Astrocyte (in vitro differentiated cells and primary cell): ENCODE measurements around the gene C16orf54. TPM values are rescaled to one million over a fixed set of nuclear protein-coding genes. Genes with fewer than 3 reads are reported as not detected.
A peak's percentile ranks its signal among the peaks of the same experiment; 100 is the strongest.

Experiments used
- DNase-seq: peaks from one replicate; pipeline ENCODE4 v3.0.0-alpha.2; 2010; ENCODE audit warnings: low read depth
- FAIRE-seq: peaks from 2 replicates; lab custom pipeline; 2011; peaks lifted over from hg19 to GRCh38; lab: Jason Lieb, UNC
- H2AFZ ChIP-seq: 2 replicates; pipeline ENCODE4 v1.6.0; 2012; ENCODE audit warnings: low read depth, low read length, inconsistent platforms
- H3K27ac ChIP-seq: 2 replicates; pipeline ENCODE4 v1.5.1; 2011; ENCODE audit warnings: low read depth, low read length, inconsistent platforms
- H3K27me3 ChIP-seq: 2 replicates; pipeline ENCODE4 v1.6.0; 2011; ENCODE audit warnings: low read length, inconsistent platforms; ENCODE audit not compliant: insufficient read depth
- H3K36me3 ChIP-seq: 2 replicates; pipeline ENCODE4 v1.5.1; 2011; ENCODE audit warnings: low read length, inconsistent platforms; ENCODE audit not compliant: insufficient read depth
- H3K4me1 ChIP-seq: 2 replicates; pipeline ENCODE4 v1.5.1; 2011; ENCODE audit warnings: low read length, inconsistent platforms; ENCODE audit not compliant: insufficient read depth
- H3K4me2 ChIP-seq: 2 replicates; pipeline ENCODE4 v1.6.0; 2012; ENCODE audit warnings: low read length, inconsistent platforms
- H3K4me3 ChIP-seq: 2 replicates; pipeline ENCODE4 v1.5.1; 2011; ENCODE audit warnings: low read depth, mild to moderate bottlenecking, low read length, inconsistent platforms; ENCODE audit not compliant: insufficient read depth
- H3K79me2 ChIP-seq: 2 replicates; pipeline ENCODE4 v1.6.0; 2012; ENCODE audit warnings: mild to moderate bottlenecking, low read length, inconsistent platforms; ENCODE audit not compliant: insufficient read depth
- H3K9ac ChIP-seq: 2 replicates; pipeline ENCODE4 v1.6.0; 2012; ENCODE audit warnings: mild to moderate bottlenecking, low read length, inconsistent platforms
- H3K9me3 ChIP-seq: 2 replicates; pipeline ENCODE4 v1.5.1; 2012; ENCODE audit warnings: low read depth, mild to moderate bottlenecking, low read length, inconsistent platforms; ENCODE audit not compliant: insufficient read depth
- H4K20me1 ChIP-seq: 2 replicates; pipeline ENCODE4 v1.6.0; 2012; ENCODE audit warnings: low read length, inconsistent platforms; ENCODE audit not compliant: insufficient read depth
- H3K27ac Mint-ChIP-seq: one replicate; pipeline ENCODE4 v1.8.0; 2021; ENCODE audit warnings: mild to moderate bottlenecking, mixed read lengths; ENCODE audit not compliant: unreplicated experiment
- H3K27me3 Mint-ChIP-seq: one replicate; pipeline ENCODE4 v1.8.0; 2021; ENCODE audit warnings: low read depth, mixed read lengths; ENCODE audit not compliant: unreplicated experiment
- H3K36me3 Mint-ChIP-seq: one replicate; pipeline ENCODE4 v1.8.0; 2021; ENCODE audit warnings: low read depth, mixed read lengths; ENCODE audit not compliant: unreplicated experiment
- H3K4me1 Mint-ChIP-seq: one replicate; pipeline ENCODE4 v1.8.0; 2021; ENCODE audit warnings: low read depth, mixed read lengths; ENCODE audit not compliant: unreplicated experiment
- H3K4me3 Mint-ChIP-seq: one replicate; pipeline ENCODE4 v1.8.0; 2021; ENCODE audit warnings: mild to moderate bottlenecking, moderate library complexity, mixed read lengths; ENCODE audit not compliant: unreplicated experiment
- H3K9me3 Mint-ChIP-seq: one replicate; pipeline ENCODE4 v1.8.0; 2021; ENCODE audit warnings: mild to moderate bottlenecking, mixed read lengths; ENCODE audit not compliant: unreplicated experiment
- CTCF ChIP-seq: IDR thresholded peaks from 2 replicates; pipeline ENCODE4 v1.5.1; 2011; ENCODE audit warnings: low read depth, mild to moderate bottlenecking, inconsistent platforms, low read length, moderate library complexity; ENCODE audit not compliant: insufficient read depth
- EZH2 ChIP-seq: IDR thresholded peaks from 2 replicates; pipeline ENCODE4 v1.6.1; 2012; ENCODE audit warnings: mild to moderate bottlenecking, low read length, inconsistent platforms; ENCODE audit not compliant: insufficient read depth
- total RNA-seq: library from RNA; stranded (reverse); gene quantifications from 2 replicates; pipeline ENCODE4 v1.2.1, GENCODE V29; 2021

Gene C16orf54
- total RNA-seq, 1 donor from 2014 or later = not detected

DNA sequence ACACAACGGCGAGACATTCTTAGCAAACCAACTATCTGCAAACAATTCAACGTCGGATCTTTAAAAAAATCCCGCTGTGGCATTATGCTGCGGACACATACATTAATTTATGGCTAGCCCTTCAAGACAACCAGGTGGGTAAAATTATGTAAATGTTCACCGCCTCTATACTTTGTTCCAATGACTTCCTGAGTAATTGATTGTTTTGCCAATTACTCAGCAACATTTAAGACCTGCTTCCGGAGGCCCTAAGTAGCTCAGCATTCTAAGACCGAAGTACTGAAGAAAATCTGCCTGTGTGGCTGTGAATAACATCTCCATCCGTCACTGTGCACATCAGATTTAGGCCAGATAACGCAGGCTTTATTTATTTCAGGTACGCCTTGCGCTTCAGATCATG is 43.5 kb downstream of the C16orf54 start:
- Mint-ChIP-seq H3K27ac (no peak overlapping the region), H3K4me1 (peaks cover 2% of the 10 kb centered on the region), H3K4me3 (no peak overlapping the region), H3K27me3 (no peaks in the 10 kb centered on the region), H3K9me3 (no peaks in the 10 kb centered on the region), H3K36me3 (peaks cover 7% of the 10 kb centered on the region)
- no peaks in the 10 kb centered on the region for H3K79me2 ChIP-seq
- H3K4me1 ChIP-seq = no peaks in the 10 kb centered on the region
- no peak overlapping the region for H3K4me2 ChIP-seq
- no peak overlapping the region for H3K4me3 ChIP-seq
- no peak overlapping the region for H3K9ac ChIP-seq
- H4K20me1 ChIP-seq = no peaks in the 10 kb centered on the region
- no peak for DNase-seq
- no peak overlapping the region for H3K27ac ChIP-seq
- H3K27me3 ChIP-seq = no peaks in the 10 kb centered on the region
- no peak for FAIRE-seq
- no peak overlapping the region for H2AFZ ChIP-seq
- no peaks in the 10 kb centered on the region for H3K36me3 ChIP-seq
- TF ChIP-seq EZH2 = no peak
- TF ChIP-seq CTCF = no peak
- no peaks in the 10 kb centered on the region for H3K9me3 ChIP-seq

DNA sequence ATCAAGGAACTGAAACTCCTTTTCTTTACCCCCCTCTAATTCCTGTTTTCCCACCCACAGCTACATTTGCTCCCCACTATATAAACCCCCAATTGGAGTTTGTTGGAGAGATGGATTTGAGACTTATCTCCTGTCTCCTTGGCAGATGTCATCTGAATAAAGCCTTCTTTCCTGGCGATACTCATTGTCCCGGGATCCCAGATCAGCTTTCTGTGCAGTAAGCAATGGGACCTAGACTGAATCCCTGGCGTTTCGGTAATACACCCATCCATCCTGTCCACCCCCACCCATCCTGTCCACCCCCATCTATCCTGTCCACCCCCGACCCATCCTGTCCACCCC is 44.6 kb downstream of the C16orf54 start:
- no peaks in the 10 kb centered on the region for H3K27me3 Mint-ChIP-seq
- TF ChIP-seq CTCF (no peak), EZH2 (no peak)

GRCh38 chr16:29700253-29700987 is 45.4 kb downstream of the C16orf54 start:
- Histone ChIP-seq H3K9ac (no peak overlapping the region), H4K20me1 (no peaks in the 10 kb centered on the region), H3K9me3 (no peaks in the 10 kb centered on the region), H3K4me1 (no peaks in the 10 kb centered on the region), H3K79me2 (no peaks in the 10 kb centered on the region), H3K27me3 (no peaks in the 10 kb centered on the region), H2AFZ (peak overlapping the region; percentile 72), H3K27ac (no peak overlapping the region), H3K36me3 (no peaks in the 10 kb centered on the region), H3K4me2 (peak overlapping the region; percentile 57), H3K4me3 (no peak overlapping the region)
- Mint-ChIP-seq H3K27me3 (no peaks in the 10 kb centered on the region), H3K27ac (no peak overlapping the region), H3K9me3 (no peaks in the 10 kb centered on the region), H3K36me3 (peaks cover 11% of the 10 kb centered on the region), H3K4me3 (no peak overlapping the region), H3K4me1 (peaks cover 2% of the 10 kb centered on the region)
- TF ChIP-seq CTCF (peak; percentile 85), EZH2 (no peak)
- FAIRE-seq (peak; percentile 13), DNase-seq (peak; percentile 69)

More for the DNA sequence above, 44.6 kb downstream of the C16orf54 start:
- H3K4me3 ChIP-seq = no peak overlapping the region
- no peak for FAIRE-seq
- H3K4me3 Mint-ChIP-seq = no peak overlapping the region
- H3K36me3 ChIP-seq = no peaks in the 10 kb centered on the region
- no peak overlapping the region for H3K9ac ChIP-seq
- no peak overlapping the region for H3K4me2 ChIP-seq
- H3K4me1 Mint-ChIP-seq = peaks cover 2% of the 10 kb centered on the region
- no peaks in the 10 kb centered on the region for H3K4me1 ChIP-seq
- no peaks in the 10 kb centered on the region for H3K79me2 ChIP-seq
- peaks cover 8% of the 10 kb centered on the region for H3K36me3 Mint-ChIP-seq
- no peaks in the 10 kb centered on the region for H3K9me3 ChIP-seq
- H3K27ac Mint-ChIP-seq = no peak overlapping the region
- H4K20me1 ChIP-seq = no peaks in the 10 kb centered on the region
- no peak for DNase-seq
- no peak overlapping the region for H3K27ac ChIP-seq
- H2AFZ ChIP-seq = no peak overlapping the region
- no peaks in the 10 kb centered on the region for H3K9me3 Mint-ChIP-seq
- no peaks in the 10 kb centered on the region for H3K27me3 ChIP-seq
